Activated CD4-positive, CD25-positive, alpha-beta regulatory T cell (primary cell): ENCODE measurements around the gene STKLD1.
"Not testable (repeated sequence)": the region's sequence is repeated elsewhere in the genome, so short reads cannot be mapped to it uniquely, and the experiment has no call there.

Source experiments
- DNase-seq, 4 experiments: peaks; one replicate each; lab custom pipeline; 2025; lab: John Stamatoyannopoulos, UW

The STKLD1 gene

GRCh38 chr9:133362359-133363044, 13.7 kb upstream of the STKLD1 start:
- no peak for DNase-seq

- no peak for DNase-seq
These were observed 9.7 kb upstream of the STKLD1 start for GRCh38 chr9:133366435-133366834.

- no peak for DNase-seq
These were observed 8.9 kb upstream of the STKLD1 start for GRCh38 chr9:133367221-133367620.

GRCh38 chr9:133367778-133368177, 8.4 kb upstream of the STKLD1 start:
- no peak for DNase-seq

GRCh38 chr9:133368249-133368881, 7.8 kb upstream of the STKLD1 start:
- no peak for DNase-seq

GRCh38 chr9:133369422-133369821, 6.7 kb upstream of the STKLD1 start:
- no peak for DNase-seq

- no peak for DNase-seq
These were observed 6.2 kb upstream of the STKLD1 start for GRCh38 chr9:133369933-133370332.

GRCh38 chr9:133370685-133371084, 5.5 kb upstream of the STKLD1 start:
- DNase-seq, result peak in 2 of 4 experiments; percentile 28 to 43

- peak in 3 of 4 experiments; percentile 33 to 57 (median 43) for DNase-seq
These were observed 4.9 kb upstream of the STKLD1 start for GRCh38 chr9:133371261-133371711.

- DNase-seq, result no peak
These were observed 4.0 kb upstream of the STKLD1 start for GRCh38 chr9:133372144-133372543.

GRCh38 chr9:133374612-133375115, 1.5 kb upstream of the STKLD1 start:
- DNase-seq, result no peak

GRCh38 chr9:133375116-133375723, 946 bp upstream of the STKLD1 start:
- DNase-seq, result no peak

- not testable (repeated sequence) for DNase-seq
These were observed 1.1 kb downstream of the STKLD1 start for GRCh38 chr9:133377280-133377679.

- DNase-seq, result no peak
These were observed 1.6 kb downstream of the STKLD1 start for GRCh38 chr9:133377721-133378216.

- no peak for DNase-seq
These were observed 2.3 kb downstream of the STKLD1 start for GRCh38 chr9:133378408-133378962.

- DNase-seq, result no peak
These were observed 3.3 kb downstream of the STKLD1 start for GRCh38 chr9:133379153-133380086.

GRCh38 chr9:133380734-133381133, 4.6 kb downstream of the STKLD1 start:
- DNase-seq, result no peak

- DNase-seq, result no peak
These were observed 6.5 kb downstream of the STKLD1 start for GRCh38 chr9:133382507-133383141.

- no peak for DNase-seq
These were observed 7.3 kb downstream of the STKLD1 start for GRCh38 chr9:133383438-133383837.

GRCh38 chr9:133384736-133385321, 8.7 kb downstream of the STKLD1 start:
- DNase-seq, result no peak
